ENCODE data around the gene OR11H7. TPM values are rescaled to one million over a fixed set of nuclear protein-coding genes. Genes with fewer than 3 reads are reported as not detected.
"Not testable (repeated sequence)": the region's sequence is repeated elsewhere in the genome, so short reads cannot be mapped to it uniquely, and the experiment has no call there.

OR11H7 gene
- total and polyA plus RNA-seq, 7 experiments from 2014 or later, result not detected

GRCh38 chr14:20264361-20264760 is 35.6 kb downstream of the OR11H7 start:
- H3K4me3 ChIP-seq (ENCODE audit: low read length); H3K4me3 Mint-ChIP-seq; H3K36me3 ChIP-seq (ENCODE audit: control insufficient read depth in 2 of 3, insufficient read depth in 3 of 3, low read length in 3 of 3); H3K4me1 ChIP-seq (ENCODE audit: control insufficient read depth in 2 of 2, insufficient read depth in 2 of 2, low read length in 2 of 2); intact Hi-C loops (cut with micrococcal nuclease); H3K9me3 Mint-ChIP-seq; CTCF ChIA-PET; H3K27ac Mint-ChIP-seq; POLR2A ChIA-PET; ATAC-seq; DNase-seq; H3K27ac ChIP-seq (ENCODE audit: low read depth, low read length); H3K27me3 Mint-ChIP-seq; H3K4me1 Mint-ChIP-seq; H3K9me3 ChIP-seq (ENCODE audit: control insufficient read depth in 2 of 3, low read length in 3 of 3); H3K27me3 ChIP-seq (ENCODE audit: control insufficient read depth in 2 of 2, insufficient read depth in 2 of 2, low read length in 2 of 2): not testable (repeated sequence)
- peaks cover 0 to 36% (median 27%) of the 10 kb centered on the region in 5 donors for H3K36me3 Mint-ChIP-seq

- POLR2A ChIA-PET, result no interaction called here
- ATAC-seq, result no peak
- no peaks in the 10 kb centered on the region for H3K27me3 Mint-ChIP-seq
- peaks cover 6 to 12% (median 8%) of the 10 kb centered on the region in 7 donors for H3K4me1 Mint-ChIP-seq
- no peak overlapping the region for H3K27ac Mint-ChIP-seq
- H3K36me3 ChIP-seq (ENCODE audit: control insufficient read depth in 2 of 3, insufficient read depth in 3 of 3, low read length in 3 of 3), result no peaks in the 10 kb centered on the region
- peaks cover 21 to 71% (median 57%) of the 10 kb centered on the region in 5 donors for H3K36me3 Mint-ChIP-seq
- no peak for DNase-seq
- H3K4me3 ChIP-seq (ENCODE audit: low read length), result no peak overlapping the region
- peaks cover 14 to 55% (median 37%) of the 10 kb centered on the region in 11 donors for H3K9me3 Mint-ChIP-seq
- H3K9me3 ChIP-seq (ENCODE audit: control insufficient read depth in 2 of 3, low read length in 3 of 3), result peaks cover 0 to 30% (median 0%) of the 10 kb centered on the region in 3 experiments
- H3K4me1 ChIP-seq (ENCODE audit: control insufficient read depth in 2 of 2, insufficient read depth in 2 of 2, low read length in 2 of 2), result peaks cover 0 to 9% of the 10 kb centered on the region in 2 donors
- intact Hi-C loops (cut with micrococcal nuclease), result no loop called here
- CTCF ChIA-PET, result no interaction called here
- no peak overlapping the region for H3K4me3 Mint-ChIP-seq
- H3K27me3 ChIP-seq (ENCODE audit: control insufficient read depth in 2 of 2, insufficient read depth in 2 of 2, low read length in 2 of 2), result no peaks in the 10 kb centered on the region
- H3K27ac ChIP-seq (ENCODE audit: low read depth, low read length), result no peak overlapping the region
Measured at GRCh38 chr14:20274062-20274461, 45.3 kb downstream of the OR11H7 start.

- DNase-seq (no peak), ATAC-seq (no peak)
- no peak overlapping the region for H3K4me3 ChIP-seq (ENCODE audit: low read length)
- Mint-ChIP-seq H3K36me3 (peaks cover 21 to 78% (median 67%) of the 10 kb centered on the region in 5 donors), H3K9me3 (peaks cover 2 to 50% (median 26%) of the 10 kb centered on the region in 11 donors), H3K27ac (peak overlapping the region in 1 of 9 donors; percentile 70), H3K4me3 (no peak overlapping the region), H3K4me1 (peaks cover 14 to 37% (median 28%) of the 10 kb centered on the region in 7 donors), H3K27me3 (no peaks in the 10 kb centered on the region)
- intact Hi-C loops (cut with micrococcal nuclease), result no loop called here
- H3K27ac ChIP-seq (ENCODE audit: low read depth, low read length), result no peak overlapping the region
- H3K27me3 ChIP-seq (ENCODE audit: control insufficient read depth in 2 of 2, insufficient read depth in 2 of 2, low read length in 2 of 2), result no peaks in the 10 kb centered on the region
- peaks cover 0 to 18% of the 10 kb centered on the region in 2 donors for H3K4me1 ChIP-seq (ENCODE audit: control insufficient read depth in 2 of 2, insufficient read depth in 2 of 2, low read length in 2 of 2)
- ChIA-PET CTCF (no interaction called here), POLR2A (no interaction called here)
- peaks cover 0 to 17% (median 0%) of the 10 kb centered on the region in 3 experiments for H3K9me3 ChIP-seq (ENCODE audit: control insufficient read depth in 2 of 3, low read length in 3 of 3)
- H3K36me3 ChIP-seq (ENCODE audit: control insufficient read depth in 2 of 3, insufficient read depth in 3 of 3, low read length in 3 of 3), result no peaks in the 10 kb centered on the region
Measured at GRCh38 chr14:20277409-20277808, 48.6 kb downstream of the OR11H7 start.

GRCh38 chr14:20278414-20278813 is 49.6 kb downstream of the OR11H7 start:
- peak overlapping the region in 3 of 10 donors; percentile 33 to 53 (median 46) for H3K4me3 Mint-ChIP-seq
- POLR2A ChIA-PET, result no interaction called here
- ATAC-seq, result no peak
- no peak overlapping the region for H3K4me3 ChIP-seq (ENCODE audit: low read length)
- H3K9me3 Mint-ChIP-seq, result peaks cover 0 to 45% (median 21%) of the 10 kb centered on the region in 11 donors
- peaks cover 0 to 18% of the 10 kb centered on the region in 2 donors for H3K4me1 ChIP-seq (ENCODE audit: control insufficient read depth in 2 of 2, insufficient read depth in 2 of 2, low read length in 2 of 2)
- peaks cover 0 to 9% (median 0%) of the 10 kb centered on the region in 3 experiments for H3K9me3 ChIP-seq (ENCODE audit: control insufficient read depth in 2 of 3, low read length in 3 of 3)
- CTCF ChIA-PET, result no interaction called here
- peak overlapping the region in 6 of 9 donors; percentile 19 to 71 (median 51) for H3K27ac Mint-ChIP-seq
- DNase-seq, result peak in 3 of 9 donors; percentile 3 to 7 (median 4)
- H3K27ac ChIP-seq (ENCODE audit: low read depth, low read length), result no peak overlapping the region
- H3K27me3 Mint-ChIP-seq, result no peaks in the 10 kb centered on the region
- H3K36me3 Mint-ChIP-seq, result peaks cover 25 to 78% (median 73%) of the 10 kb centered on the region in 5 donors
- intact Hi-C loops (cut with micrococcal nuclease), result no loop called here
- H3K4me1 Mint-ChIP-seq, result peaks cover 14 to 41% (median 28%) of the 10 kb centered on the region in 7 donors
- H3K27me3 ChIP-seq (ENCODE audit: control insufficient read depth in 2 of 2, insufficient read depth in 2 of 2, low read length in 2 of 2), result no peaks in the 10 kb centered on the region
- no peaks in the 10 kb centered on the region for H3K36me3 ChIP-seq (ENCODE audit: control insufficient read depth in 2 of 3, insufficient read depth in 3 of 3, low read length in 3 of 3)

- not testable (repeated sequence) for ATAC-seq
- peaks cover 0 to 31% (median 11%) of the 10 kb centered on the region in 11 donors for H3K9me3 Mint-ChIP-seq
- peak overlapping the region in 7 of 10 donors; percentile 9 to 61 (median 22) for H3K4me3 Mint-ChIP-seq
Measured at GRCh38 chr14:20280265-20280664, 51.5 kb downstream of the OR11H7 start.

More at GRCh38 chr14:20280265-20280664, 51.5 kb downstream of the OR11H7 start:
- H3K27me3 ChIP-seq (ENCODE audit: control insufficient read depth in 2 of 2, insufficient read depth in 2 of 2, low read length in 2 of 2); H3K27me3 Mint-ChIP-seq; H3K36me3 ChIP-seq (ENCODE audit: control insufficient read depth in 2 of 3, insufficient read depth in 3 of 3, low read length in 3 of 3); H3K4me3 ChIP-seq (ENCODE audit: low read length); intact Hi-C loops (cut with micrococcal nuclease); POLR2A ChIA-PET; CTCF ChIA-PET; H3K9me3 ChIP-seq (ENCODE audit: control insufficient read depth in 2 of 3, low read length in 3 of 3); H3K27ac ChIP-seq (ENCODE audit: low read depth, low read length): not testable (repeated sequence)
- peaks cover 30 to 73% (median 65%) of the 10 kb centered on the region in 5 donors for H3K36me3 Mint-ChIP-seq
- H3K4me1 Mint-ChIP-seq, result peaks cover 14 to 41% (median 28%) of the 10 kb centered on the region in 7 donors
- H3K27ac Mint-ChIP-seq, result peak overlapping the region in 6 of 9 donors; percentile 24 to 86 (median 50)
- peak in 6 of 9 donors; percentile 1 to 28 (median 10) for DNase-seq
- H3K4me1 ChIP-seq (ENCODE audit: control insufficient read depth in 2 of 2, insufficient read depth in 2 of 2, low read length in 2 of 2), result peaks cover 0 to 18% of the 10 kb centered on the region in 2 donors

Other genes starting within 250 kb of the OR11H7 start
- gene OR4Q2, start 226.8 kb upstream of the OR11H7 start, total RNA-seq, result not detected
- not detected for gene OR4Q2, start 226.8 kb upstream of the OR11H7 start, polyA plus RNA-seq
- not detected for gene OR4K14, start 209.7 kb upstream of the OR11H7 start, total RNA-seq
- not detected for gene OR4K14, start 209.7 kb upstream of the OR11H7 start, polyA plus RNA-seq
- gene OR4K13, start 192.9 kb upstream of the OR11H7 start, total RNA-seq, result not detected
- gene OR4K13, start 192.9 kb upstream of the OR11H7 start, polyA plus RNA-seq, result not detected
- not detected for gene OR4L1, start 168.9 kb upstream of the OR11H7 start, total RNA-seq
- not detected for gene OR4L1, start 168.9 kb upstream of the OR11H7 start, polyA plus RNA-seq
- gene OR4K17, start 118.2 kb upstream of the OR11H7 start, total RNA-seq, result not detected
- not detected for gene OR4K17, start 118.2 kb upstream of the OR11H7 start, polyA plus RNA-seq
- not detected for gene OR4N5, start 90.2 kb upstream of the OR11H7 start, total RNA-seq
- not detected for gene OR4N5, start 90.2 kb upstream of the OR11H7 start, polyA plus RNA-seq
- not detected for gene OR11G2, start 38.1 kb upstream of the OR11H7 start, total RNA-seq
- gene OR11G2, start 38.1 kb upstream of the OR11H7 start, polyA plus RNA-seq, result not detected
- not detected for gene OR11H6, start 5.3 kb upstream of the OR11H7 start, total RNA-seq
- gene OR11H6, start 5.3 kb upstream of the OR11H7 start, polyA plus RNA-seq, result not detected
- gene OR11H4, start 10.3 kb downstream of the OR11H7 start, total RNA-seq, result not detected
- not detected for gene OR11H4, start 10.3 kb downstream of the OR11H7 start, polyA plus RNA-seq
- 10 to 100 TPM; 16.4 to 30.1 (median 20.3) TPM for gene TTC5, start 77.0 kb downstream of the OR11H7 start, total RNA-seq
- gene TTC5, start 77.0 kb downstream of the OR11H7 start, polyA plus RNA-seq, result 10 to 100 TPM; 20.8 to 21.3 TPM
- gene CCNB1IP1, start 104.3 kb downstream of the OR11H7 start, total RNA-seq, result 10 to 100 TPM; 19.1 to 29.8 (median 28.7) TPM
- 10 to 100 TPM; 14.8 to 21.4 TPM for gene CCNB1IP1, start 104.3 kb downstream of the OR11H7 start, polyA plus RNA-seq
- 10 to 100 TPM; 15.3 to 24.5 (median 21.3) TPM for gene PARP2, start 114.7 kb downstream of the OR11H7 start, total RNA-seq
- 10 to 100 TPM in 1 of 2 donors, 1 to 10 TPM in 1; 9.8 to 14.0 TPM for gene PARP2, start 114.7 kb downstream of the OR11H7 start, polyA plus RNA-seq
- 10 to 100 TPM; 23.5 to 56.0 (median 43.6) TPM for gene TEP1, start 184.5 kb downstream of the OR11H7 start, total RNA-seq
- gene TEP1, start 184.5 kb downstream of the OR11H7 start, polyA plus RNA-seq, result 1 to 10 TPM in 1 of 2 donors, under 1 TPM in 1; 0.74 to 6.3 TPM
- under 1 TPM in 4 of 5 experiments, not detected in 1; 0.14 to 0.51 (median 0.23) TPM for gene KLHL33, start 207.2 kb downstream of the OR11H7 start, total RNA-seq
- not detected for gene KLHL33, start 207.2 kb downstream of the OR11H7 start, polyA plus RNA-seq
- 10 to 100 TPM; 54.2 to 77.2 (median 69.1) TPM for gene OSGEP, start 225.8 kb downstream of the OR11H7 start, total RNA-seq
- 10 to 100 TPM; 30.8 to 42.9 TPM for gene OSGEP, start 225.8 kb downstream of the OR11H7 start, polyA plus RNA-seq
- gene APEX1, start 226.2 kb downstream of the OR11H7 start, total RNA-seq, result 100 to 1,000 TPM in 4 of 5 experiments, 10 to 100 TPM in 1; 97.4 to 159 (median 129) TPM
- gene APEX1, start 226.2 kb downstream of the OR11H7 start, polyA plus RNA-seq, result 100 to 1,000 TPM; 161 to 205 TPM
- gene PIP4P1, start 232.5 kb downstream of the OR11H7 start, total RNA-seq, result 10 to 100 TPM; 34.9 to 87.1 (median 74.2) TPM
- gene PIP4P1, start 232.5 kb downstream of the OR11H7 start, polyA plus RNA-seq, result 10 to 100 TPM; 20.7 to 38.5 TPM
- 100 to 1,000 TPM in 2 of 5 experiments, 10 to 100 TPM in 3; 58.9 to 179 (median 83.0) TPM for gene PNP, start 240.4 kb downstream of the OR11H7 start, total RNA-seq
- gene PNP, start 240.4 kb downstream of the OR11H7 start, polyA plus RNA-seq, result 10 to 100 TPM; 35.6 to 59.6 TPM

Measured in naive thymus-derived CD4-positive, alpha-beta T cell (primary cell).